ENCODE data around the gene PCED1B. TPM values are rescaled to one million over a fixed set of nuclear protein-coding genes. Genes with fewer than 3 reads are reported as not detected.

The PCED1B gene
- total RNA-seq, 1 experiment from 2014 or later = 3.3 TPM

GRCh38 chr12:47247418-47247817 lies 168.0 kb downstream of the PCED1B start:
- no peak overlapping the region for H3K9ac ChIP-seq (ENCODE audit: extremely low read depth, insufficient read length, low read length)
- no peak overlapping the region for H2BK12ac ChIP-seq (ENCODE audit: insufficient read length, low read depth, low read length)
- peaks cover 10 to 16% of the 10 kb centered on the region in 2 experiments for H3K4me1 Mint-ChIP-seq
- no peak overlapping the region for H3K27ac Mint-ChIP-seq
- H2BK120ac ChIP-seq (ENCODE audit: low read depth, low read length, poor library complexity, severe bottlenecking) = no peak overlapping the region
- H4K91ac ChIP-seq (ENCODE audit: insufficient read length, low read depth, low read length) = no peak overlapping the region
- no peak overlapping the region for H3K18ac ChIP-seq (ENCODE audit: insufficient read length, low read depth, low read length)
- no peak overlapping the region for H3K4ac ChIP-seq (ENCODE audit: low read depth, low read length)
- H3K79me1 ChIP-seq (ENCODE audit: insufficient read depth, low read depth, low read length, poor library complexity, severe bottlenecking) = no peaks in the 10 kb centered on the region
- H3K27me3 Mint-ChIP-seq (ENCODE audit: low read depth) = no peaks in the 10 kb centered on the region
- no peak for TF ChIP-seq CTCF (conservative IDR thresholded peaks at IDR 0.05)
- H3K56ac ChIP-seq (ENCODE audit: insufficient read length, low read depth, low read length) = no peak overlapping the region
- H3K27ac ChIP-seq (ENCODE audit: insufficient read length, low read depth, low read length) = no peak overlapping the region
- no peak for DNase-seq
- H3K79me2 ChIP-seq (ENCODE audit: insufficient read depth, low read length) = no peaks in the 10 kb centered on the region
- no peak overlapping the region for H4K5ac ChIP-seq (ENCODE audit: insufficient read length, low read depth, low read length)
- H4K8ac ChIP-seq (replicated peaks; ENCODE audit: insufficient read length, low read depth, low read length) = no peak overlapping the region
- H3K4me1 ChIP-seq (ENCODE audit: insufficient read depth, low read length) = no peaks in the 10 kb centered on the region; the same call in 1 of the 2 replicates
- peaks cover 7 to 16% (median 7%) of the 10 kb centered on the region in 3 experiments for H3K36me3 Mint-ChIP-seq (ENCODE audit: insufficient read depth in 1 of 3, low read depth in 3 of 3)
- H2AFZ ChIP-seq (ENCODE audit: low read length) = no peak overlapping the region
- H4K20me1 ChIP-seq (ENCODE audit: control insufficient read depth, insufficient read depth, insufficient read length) = no peaks in the 10 kb centered on the region
- H3K4me2 ChIP-seq (ENCODE audit: insufficient read depth, insufficient read length, low read length) = no peak overlapping the region
- no peak overlapping the region for H3K14ac ChIP-seq (ENCODE audit: insufficient read depth, low read length)
- no peak overlapping the region for H2BK15ac ChIP-seq (ENCODE audit: low read depth, low read length)
- no peaks in the 10 kb centered on the region for H3K23me2 ChIP-seq (ENCODE audit: insufficient read length, low read depth, low read length, poor library complexity, severe bottlenecking)
- no peak overlapping the region for H2BK5ac ChIP-seq (ENCODE audit: insufficient read length, low read length)
- no peaks in the 10 kb centered on the region for H3K9me3 ChIP-seq (ENCODE audit: control insufficient read depth, low read depth, low read length)
- no peak overlapping the region for H3T11ph ChIP-seq (ENCODE audit: low read length)
- no peak overlapping the region for H2BK20ac ChIP-seq (ENCODE audit: low read depth, low read length, poor library complexity, severe bottlenecking)
- no peak overlapping the region for H2AK5ac ChIP-seq (ENCODE audit: insufficient read length, low read length)
- H3K27me3 ChIP-seq (ENCODE audit: insufficient read depth, low read length) = no peaks in the 10 kb centered on the region
- H3K4me3 Mint-ChIP-seq = no peak overlapping the region
- H3K9me3 Mint-ChIP-seq = peaks cover 15 to 19% of the 10 kb centered on the region in 2 experiments
- WGBS (ENCODE audit: extremely low coverage, insufficient read length, low lambda C conversion rate) = no CpG with 5 or more reads among the region's 1 CpG
- no peak overlapping the region for H3K23ac ChIP-seq (ENCODE audit: insufficient read length, low read depth, low read length)
